ENCODE data around the gene KIAA1217.

- TF ChIP-seq MAX (CRISPR knock-in tag; IDR thresholded peaks at IDR 0.05), result no peak
- TF ChIP-seq, protein P1, sequence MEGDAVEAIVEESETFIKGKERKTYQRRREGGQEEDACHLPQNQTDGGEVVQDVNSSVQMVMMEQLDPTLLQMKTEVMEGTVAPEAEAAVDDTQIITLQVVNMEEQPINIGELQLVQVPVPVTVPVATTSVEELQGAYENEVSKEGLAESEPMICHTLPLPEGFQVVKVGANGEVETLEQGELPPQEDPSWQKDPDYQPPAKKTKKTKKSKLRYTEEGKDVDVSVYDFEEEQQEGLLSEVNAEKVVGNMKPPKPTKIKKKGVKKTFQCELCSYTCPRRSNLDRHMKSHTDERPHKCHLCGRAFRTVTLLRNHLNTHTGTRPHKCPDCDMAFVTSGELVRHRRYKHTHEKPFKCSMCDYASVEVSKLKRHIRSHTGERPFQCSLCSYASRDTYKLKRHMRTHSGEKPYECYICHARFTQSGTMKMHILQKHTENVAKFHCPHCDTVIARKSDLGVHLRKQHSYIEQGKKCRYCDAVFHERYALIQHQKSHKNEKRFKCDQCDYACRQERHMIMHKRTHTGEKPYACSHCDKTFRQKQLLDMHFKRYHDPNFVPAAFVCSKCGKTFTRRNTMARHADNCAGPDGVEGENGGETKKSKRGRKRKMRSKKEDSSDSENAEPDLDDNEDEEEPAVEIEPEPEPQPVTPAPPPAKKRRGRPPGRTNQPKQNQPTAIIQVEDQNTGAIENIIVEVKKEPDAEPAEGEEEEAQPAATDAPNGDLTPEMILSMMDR (IDR thresholded peaks at IDR 0.05), result no peak
- TF ChIP-seq PRDM15 (CRISPR knock-in tag; IDR thresholded peaks at IDR 0.05), result no peak
- TF ChIP-seq E2F4 (CRISPR knock-in tag; IDR thresholded peaks at IDR 0.05; ENCODE audit: borderline replicate concordance, low read depth), result no peak
- TF ChIP-seq ESRRA (CRISPR knock-in tag; IDR thresholded peaks at IDR 0.05; ENCODE audit: borderline replicate concordance), result no peak
- TF ChIP-seq, protein P2, sequence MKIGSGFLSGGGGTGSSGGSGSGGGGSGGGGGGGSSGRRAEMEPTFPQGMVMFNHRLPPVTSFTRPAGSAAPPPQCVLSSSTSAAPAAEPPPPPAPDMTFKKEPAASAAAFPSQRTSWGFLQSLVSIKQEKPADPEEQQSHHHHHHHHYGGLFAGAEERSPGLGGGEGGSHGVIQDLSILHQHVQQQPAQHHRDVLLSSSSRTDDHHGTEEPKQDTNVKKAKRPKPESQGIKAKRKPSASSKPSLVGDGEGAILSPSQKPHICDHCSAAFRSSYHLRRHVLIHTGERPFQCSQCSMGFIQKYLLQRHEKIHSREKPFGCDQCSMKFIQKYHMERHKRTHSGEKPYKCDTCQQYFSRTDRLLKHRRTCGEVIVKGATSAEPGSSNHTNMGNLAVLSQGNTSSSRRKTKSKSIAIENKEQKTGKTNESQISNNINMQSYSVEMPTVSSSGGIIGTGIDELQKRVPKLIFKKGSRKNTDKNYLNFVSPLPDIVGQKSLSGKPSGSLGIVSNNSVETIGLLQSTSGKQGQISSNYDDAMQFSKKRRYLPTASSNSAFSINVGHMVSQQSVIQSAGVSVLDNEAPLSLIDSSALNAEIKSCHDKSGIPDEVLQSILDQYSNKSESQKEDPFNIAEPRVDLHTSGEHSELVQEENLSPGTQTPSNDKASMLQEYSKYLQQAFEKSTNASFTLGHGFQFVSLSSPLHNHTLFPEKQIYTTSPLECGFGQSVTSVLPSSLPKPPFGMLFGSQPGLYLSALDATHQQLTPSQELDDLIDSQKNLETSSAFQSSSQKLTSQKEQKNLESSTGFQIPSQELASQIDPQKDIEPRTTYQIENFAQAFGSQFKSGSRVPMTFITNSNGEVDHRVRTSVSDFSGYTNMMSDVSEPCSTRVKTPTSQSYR (CRISPR knock-in tag; IDR thresholded peaks at IDR 0.05), result no peak
- TF ChIP-seq, protein P3, sequence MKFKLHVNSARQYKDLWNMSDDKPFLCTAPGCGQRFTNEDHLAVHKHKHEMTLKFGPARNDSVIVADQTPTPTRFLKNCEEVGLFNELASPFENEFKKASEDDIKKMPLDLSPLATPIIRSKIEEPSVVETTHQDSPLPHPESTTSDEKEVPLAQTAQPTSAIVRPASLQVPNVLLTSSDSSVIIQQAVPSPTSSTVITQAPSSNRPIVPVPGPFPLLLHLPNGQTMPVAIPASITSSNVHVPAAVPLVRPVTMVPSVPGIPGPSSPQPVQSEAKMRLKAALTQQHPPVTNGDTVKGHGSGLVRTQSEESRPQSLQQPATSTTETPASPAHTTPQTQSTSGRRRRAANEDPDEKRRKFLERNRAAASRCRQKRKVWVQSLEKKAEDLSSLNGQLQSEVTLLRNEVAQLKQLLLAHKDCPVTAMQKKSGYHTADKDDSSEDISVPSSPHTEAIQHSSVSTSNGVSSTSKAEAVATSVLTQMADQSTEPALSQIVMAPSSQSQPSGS (CRISPR knock-in tag; IDR thresholded peaks at IDR 0.05; ENCODE audit: borderline replicate concordance, low read depth), result no peak
- no peak for TF ChIP-seq CBFB (CRISPR knock-in tag; IDR thresholded peaks at IDR 0.05; ENCODE audit: low read depth)
- no peak for TF ChIP-seq ZBTB21 (CRISPR knock-in tag; IDR thresholded peaks at IDR 0.05; ENCODE audit: borderline replicate concordance)
- no peak for TF ChIP-seq ZSCAN18 (CRISPR knock-in tag; IDR thresholded peaks at IDR 0.05)
- no peak for TF ChIP-seq ATF3 (CRISPR knock-in tag; conservative IDR thresholded peaks at IDR 0.05)
- TF ChIP-seq, protein P4, sequence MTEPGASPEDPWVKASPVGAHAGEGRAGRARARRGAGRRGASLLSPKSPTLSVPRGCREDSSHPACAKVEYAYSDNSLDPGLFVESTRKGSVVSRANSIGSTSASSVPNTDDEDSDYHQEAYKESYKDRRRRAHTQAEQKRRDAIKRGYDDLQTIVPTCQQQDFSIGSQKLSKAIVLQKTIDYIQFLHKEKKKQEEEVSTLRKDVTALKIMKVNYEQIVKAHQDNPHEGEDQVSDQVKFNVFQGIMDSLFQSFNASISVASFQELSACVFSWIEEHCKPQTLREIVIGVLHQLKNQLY (CRISPR knock-in tag; IDR thresholded peaks at IDR 0.05), result no peak
- TF ChIP-seq JUN (CRISPR knock-in tag; IDR thresholded peaks at IDR 0.05), result no peak
Measured at GRCh38 chr10:24496906-24497305, 288.0 kb downstream of the KIAA1217 start.
